Measurements from ENCODE around the gene SSH2. TPM values are rescaled to one million over a fixed set of nuclear protein-coding genes. Genes with fewer than 3 reads are reported as not detected.

Gene SSH2
- total RNA-seq, 2 experiments from 2014 or later = 37.5 to 43.5 TPM

GRCh38 chr17:29582254-29582765 is 347.7 kb downstream of the SSH2 start:
- Mint-ChIP-seq H3K4me1 (ENCODE audit: low read depth) (peaks cover 48% of the 10 kb centered on the region), H3K36me3 (ENCODE audit: low read depth) (peaks cover 48% of the 10 kb centered on the region), H3K27me3 (no peaks in the 10 kb centered on the region), H3K27ac (peak overlapping the region; percentile 30), H3K4me3 (no peak overlapping the region), H3K9me3 (no peaks in the 10 kb centered on the region)
- intact Hi-C loops (cut with micrococcal nuclease) = loop anchor here (5.0 kb wide), 1 partner anchor 35 kb away; no protein-coding TSS in a partner anchor
- ATAC-seq (no peak), DNase-seq (no peak)
- ChIA-PET POLR2A (interaction anchor here (0.8 to 2.4 kb wide), 5 partner anchors 9 to 100 kb away, joined by 3 to 11 read pairs (median 8); partner anchors contain the start of gene ANKRD13B), CTCF (interaction anchor here (2.8 to 14.9 kb wide), 4 partner anchors 10 to 35 kb away, joined by 8 to 172 read pairs (median 58); partner anchors contain the start of genes ABHD15, ANKRD13B and TP53I13)
- TF ChIP-seq, protein P1, sequence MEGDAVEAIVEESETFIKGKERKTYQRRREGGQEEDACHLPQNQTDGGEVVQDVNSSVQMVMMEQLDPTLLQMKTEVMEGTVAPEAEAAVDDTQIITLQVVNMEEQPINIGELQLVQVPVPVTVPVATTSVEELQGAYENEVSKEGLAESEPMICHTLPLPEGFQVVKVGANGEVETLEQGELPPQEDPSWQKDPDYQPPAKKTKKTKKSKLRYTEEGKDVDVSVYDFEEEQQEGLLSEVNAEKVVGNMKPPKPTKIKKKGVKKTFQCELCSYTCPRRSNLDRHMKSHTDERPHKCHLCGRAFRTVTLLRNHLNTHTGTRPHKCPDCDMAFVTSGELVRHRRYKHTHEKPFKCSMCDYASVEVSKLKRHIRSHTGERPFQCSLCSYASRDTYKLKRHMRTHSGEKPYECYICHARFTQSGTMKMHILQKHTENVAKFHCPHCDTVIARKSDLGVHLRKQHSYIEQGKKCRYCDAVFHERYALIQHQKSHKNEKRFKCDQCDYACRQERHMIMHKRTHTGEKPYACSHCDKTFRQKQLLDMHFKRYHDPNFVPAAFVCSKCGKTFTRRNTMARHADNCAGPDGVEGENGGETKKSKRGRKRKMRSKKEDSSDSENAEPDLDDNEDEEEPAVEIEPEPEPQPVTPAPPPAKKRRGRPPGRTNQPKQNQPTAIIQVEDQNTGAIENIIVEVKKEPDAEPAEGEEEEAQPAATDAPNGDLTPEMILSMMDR (IDR thresholded peaks at IDR 0.05) = no peak

DNA sequence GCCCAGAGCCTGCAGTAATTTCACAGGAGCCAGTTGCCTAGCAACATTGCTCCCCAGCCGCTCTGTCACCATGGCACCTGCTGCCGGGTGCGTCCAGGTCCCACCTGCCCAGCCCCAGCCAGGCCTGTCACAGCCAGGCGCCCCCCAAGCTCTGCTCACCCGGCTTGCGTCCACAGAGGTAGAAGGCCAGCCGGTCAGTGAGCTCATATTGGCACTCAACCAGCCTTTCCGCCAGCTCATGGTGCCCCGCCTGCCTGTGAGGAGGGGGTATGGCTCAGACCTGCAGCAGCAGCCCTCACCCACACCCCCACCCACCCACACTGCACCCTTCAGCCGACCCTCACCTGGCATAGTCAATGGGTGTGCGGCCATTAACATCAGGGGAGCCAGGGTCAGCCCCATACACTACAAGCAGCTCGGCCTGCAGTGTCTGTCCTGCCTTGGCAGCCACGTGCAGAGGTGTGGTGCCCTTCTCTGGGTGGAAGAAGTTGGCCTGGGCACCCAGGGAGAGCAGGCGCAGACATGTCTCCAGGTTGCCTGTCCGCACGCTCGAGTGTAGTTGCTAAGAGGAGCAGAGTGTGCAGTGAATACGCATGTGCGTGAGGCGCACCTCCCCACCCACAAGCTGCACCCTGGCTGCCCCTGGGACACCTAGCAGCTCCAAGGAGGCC is 348.3 kb downstream of the SSH2 start:
- ChIA-PET POLR2A (interaction anchor here (1.0 to 2.8 kb wide), 6 partner anchors 9 to 36 kb away, joined by 4 to 18 read pairs (median 8); partner anchors contain the start of gene ANKRD13B), CTCF (interaction anchor here (0.9 to 14.9 kb wide), 10 partner anchors 9 to 212 kb away, joined by 3 to 172 read pairs (median 6); partner anchors contain the start of genes ABHD15, ANKRD13B, CORO6 and TP53I13)
- Mint-ChIP-seq H3K27ac (no peak overlapping the region), H3K36me3 (ENCODE audit: low read depth) (peaks cover 48% of the 10 kb centered on the region), H3K4me1 (ENCODE audit: low read depth) (peaks cover 42% of the 10 kb centered on the region), H3K27me3 (no peaks in the 10 kb centered on the region), H3K9me3 (no peaks in the 10 kb centered on the region), H3K4me3 (no peak overlapping the region)
- TF ChIP-seq, protein P1 (IDR thresholded peaks at IDR 0.05) = no peak
- ATAC-seq (no peak), DNase-seq (no peak)
- intact Hi-C loops (cut with micrococcal nuclease) = loop anchor here (5.0 kb wide), 1 partner anchor 36 kb away; no protein-coding TSS in a partner anchor

DNA sequence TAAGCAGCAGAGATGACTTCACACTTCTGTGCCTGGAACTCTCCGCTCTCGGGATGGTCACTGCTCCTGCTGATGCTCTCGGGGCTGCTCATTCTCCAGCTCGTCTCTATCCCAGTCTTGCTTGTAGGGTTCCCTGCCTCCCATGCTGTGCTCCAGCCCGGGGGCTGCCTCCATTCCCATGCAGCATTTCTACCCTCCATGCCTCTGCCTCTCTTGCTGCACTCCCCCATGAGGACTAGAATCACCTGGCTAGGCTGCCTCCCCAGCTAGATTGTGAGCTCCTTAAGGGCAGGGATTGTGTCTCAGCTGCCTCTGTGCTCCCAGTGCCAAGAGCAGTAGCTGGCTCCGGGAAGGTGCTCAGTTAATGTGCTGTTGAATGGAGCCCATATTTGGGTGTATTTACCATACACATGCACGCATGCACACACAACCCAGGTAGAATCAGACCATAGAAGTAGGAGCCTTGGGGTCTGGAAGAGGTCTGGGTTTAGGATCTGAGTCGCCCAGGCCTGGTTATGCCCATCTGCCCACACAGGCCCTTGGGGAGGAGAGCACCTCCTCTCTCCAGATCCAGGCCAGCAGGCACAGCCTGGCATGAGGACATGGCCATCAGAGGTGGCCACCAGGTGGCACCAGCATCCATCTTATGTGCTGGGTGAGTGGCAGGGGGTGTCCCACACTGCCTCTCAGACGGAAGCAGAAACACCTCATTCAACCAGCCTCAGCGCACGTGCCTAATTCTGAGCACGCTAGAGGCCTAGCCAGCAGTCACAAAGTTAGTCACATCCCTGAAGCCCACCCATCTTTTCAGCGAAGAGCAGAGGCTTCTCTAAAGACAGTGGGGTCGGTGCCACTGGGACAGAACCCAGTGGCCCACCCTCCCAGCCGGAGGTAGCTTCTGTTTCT is 349.9 kb downstream of the SSH2 start:
- intact Hi-C loops (cut with micrococcal nuclease) = loop anchor here (5.0 kb wide), 1 partner anchor 37 kb away; no protein-coding TSS in a partner anchor
- H3K27me3 Mint-ChIP-seq = no peaks in the 10 kb centered on the region
- H3K27ac Mint-ChIP-seq = peak overlapping the region; percentile 89
- ChIA-PET POLR2A (interaction anchor here (1.8 to 2.8 kb wide), 4 partner anchors 7 to 38 kb away, joined by 8 to 18 read pairs (median 10); partner anchors contain the start of gene ANKRD13B), CTCF (interaction anchor here (0.8 to 14.9 kb wide), 12 partner anchors 7 to 210 kb away, joined by 3 to 172 read pairs (median 4); partner anchors contain the start of genes ABHD15, ANKRD13B, CORO6 and TP53I13)
- H3K36me3 Mint-ChIP-seq (ENCODE audit: low read depth) = peaks cover 48% of the 10 kb centered on the region
- ATAC-seq (peak; percentile 97), DNase-seq (peak; percentile 97)
- TF ChIP-seq, protein P1 (IDR thresholded peaks at IDR 0.05) = peak; percentile 83
- no peaks in the 10 kb centered on the region for H3K9me3 Mint-ChIP-seq
- H3K4me1 Mint-ChIP-seq (ENCODE audit: low read depth) = peaks cover 27% of the 10 kb centered on the region
- H3K4me3 Mint-ChIP-seq = no peak overlapping the region

DNA sequence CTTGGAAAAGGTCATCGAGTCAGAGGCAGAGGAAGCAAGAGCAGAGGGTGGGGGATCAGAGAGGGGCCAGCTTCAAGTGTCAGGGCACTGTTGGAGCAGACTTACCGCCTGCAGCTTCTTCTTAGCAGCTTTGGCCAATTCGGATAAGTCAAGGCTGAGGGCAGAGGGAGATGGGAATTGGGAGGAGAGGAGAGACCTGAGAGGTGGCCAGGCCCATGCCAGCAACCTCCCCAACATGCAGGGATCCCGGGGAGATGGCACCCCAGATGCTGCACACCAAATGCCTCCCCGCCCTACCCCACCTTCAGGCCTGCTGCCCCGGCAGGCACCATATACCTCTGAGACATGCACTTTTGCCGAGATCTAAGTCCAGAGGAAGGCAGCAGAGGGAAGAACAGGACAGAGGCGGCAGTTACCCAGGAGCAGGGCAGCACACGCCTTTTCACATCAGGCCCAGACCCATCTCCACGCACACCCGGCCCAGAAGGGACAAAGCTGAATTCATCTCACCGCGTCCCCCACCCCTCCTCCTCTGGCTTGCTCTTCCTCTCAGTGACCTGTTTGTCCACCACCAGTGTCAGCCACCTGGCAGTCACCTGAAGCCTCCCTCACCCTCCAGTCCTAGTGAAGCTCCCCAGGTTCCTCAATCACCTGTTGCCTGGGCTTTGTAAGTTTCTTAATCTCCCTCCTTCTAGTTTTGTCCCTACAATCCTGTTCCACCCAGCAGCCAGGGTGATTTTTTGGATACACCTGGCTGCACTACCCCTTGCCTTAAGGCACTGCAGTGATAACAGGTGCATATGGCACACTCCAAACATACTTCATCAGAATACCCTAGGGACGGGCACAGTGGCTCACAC is 351.2 kb downstream of the SSH2 start:
- CTCF ChIA-PET = interaction anchor here (0.8 to 14.9 kb wide), 5 partner anchors 10 to 209 kb away, joined by 3 to 172 read pairs (median 33); partner anchors contain the start of genes ABHD15, ANKRD13B and TP53I13
- no peak overlapping the region for H3K27ac Mint-ChIP-seq

More for the DNA sequence above, 351.2 kb downstream of the SSH2 start:
- POLR2A ChIA-PET = interaction anchor here (1.5 to 2.8 kb wide), 2 partner anchors 36 to 39 kb away, joined by 3 to 18 read pairs; no protein-coding TSS in a partner anchor
- intact Hi-C loops (cut with micrococcal nuclease) = no loop called here
- Mint-ChIP-seq H3K36me3 (ENCODE audit: low read depth) (peaks cover 49% of the 10 kb centered on the region), H3K4me3 (no peak overlapping the region), H3K9me3 (no peaks in the 10 kb centered on the region), H3K27me3 (no peaks in the 10 kb centered on the region), H3K4me1 (ENCODE audit: low read depth) (peaks cover 27% of the 10 kb centered on the region)
- DNase-seq = no peak
- TF ChIP-seq, protein P1 (IDR thresholded peaks at IDR 0.05) = no peak
- no peak for ATAC-seq
